Astrocyte (in vitro differentiated cells and primary cell): Measurements from ENCODE around the gene FRYL. TPM values are rescaled to one million over a fixed set of nuclear protein-coding genes. Genes with fewer than 3 reads are reported as not detected.

Experiments
- DNase-seq: peaks from one replicate; pipeline ENCODE4 v3.0.0-alpha.2; 2010; ENCODE audit warnings: low read depth
- FAIRE-seq: peaks from 2 replicates; lab custom pipeline; 2011; peaks lifted over from hg19 to GRCh38; lab: Jason Lieb, UNC
- H2AFZ ChIP-seq: 2 replicates; pipeline ENCODE4 v1.6.0; 2012; ENCODE audit warnings: low read depth, low read length, inconsistent platforms
- H3K27ac ChIP-seq: 2 replicates; pipeline ENCODE4 v1.5.1; 2011; ENCODE audit warnings: low read depth, low read length, inconsistent platforms
- H3K27me3 ChIP-seq: 2 replicates; pipeline ENCODE4 v1.6.0; 2011; ENCODE audit warnings: low read length, inconsistent platforms; ENCODE audit not compliant: insufficient read depth
- H3K36me3 ChIP-seq: 2 replicates; pipeline ENCODE4 v1.5.1; 2011; ENCODE audit warnings: low read length, inconsistent platforms; ENCODE audit not compliant: insufficient read depth
- H3K4me1 ChIP-seq: 2 replicates; pipeline ENCODE4 v1.5.1; 2011; ENCODE audit warnings: low read length, inconsistent platforms; ENCODE audit not compliant: insufficient read depth
- H3K4me2 ChIP-seq: 2 replicates; pipeline ENCODE4 v1.6.0; 2012; ENCODE audit warnings: low read length, inconsistent platforms
- H3K4me3 ChIP-seq: 2 replicates; pipeline ENCODE4 v1.5.1; 2011; ENCODE audit warnings: low read depth, mild to moderate bottlenecking, low read length, inconsistent platforms; ENCODE audit not compliant: insufficient read depth
- H3K79me2 ChIP-seq: 2 replicates; pipeline ENCODE4 v1.6.0; 2012; ENCODE audit warnings: mild to moderate bottlenecking, low read length, inconsistent platforms; ENCODE audit not compliant: insufficient read depth
- H3K9ac ChIP-seq: 2 replicates; pipeline ENCODE4 v1.6.0; 2012; ENCODE audit warnings: mild to moderate bottlenecking, low read length, inconsistent platforms
- H3K9me3 ChIP-seq: 2 replicates; pipeline ENCODE4 v1.5.1; 2012; ENCODE audit warnings: low read depth, mild to moderate bottlenecking, low read length, inconsistent platforms; ENCODE audit not compliant: insufficient read depth
- H4K20me1 ChIP-seq: 2 replicates; pipeline ENCODE4 v1.6.0; 2012; ENCODE audit warnings: low read length, inconsistent platforms; ENCODE audit not compliant: insufficient read depth
- H3K27ac Mint-ChIP-seq: one replicate; pipeline ENCODE4 v1.8.0; 2021; ENCODE audit warnings: mild to moderate bottlenecking, mixed read lengths; ENCODE audit not compliant: unreplicated experiment
- H3K27me3 Mint-ChIP-seq: one replicate; pipeline ENCODE4 v1.8.0; 2021; ENCODE audit warnings: low read depth, mixed read lengths; ENCODE audit not compliant: unreplicated experiment
- H3K36me3 Mint-ChIP-seq: one replicate; pipeline ENCODE4 v1.8.0; 2021; ENCODE audit warnings: low read depth, mixed read lengths; ENCODE audit not compliant: unreplicated experiment
- H3K4me1 Mint-ChIP-seq: one replicate; pipeline ENCODE4 v1.8.0; 2021; ENCODE audit warnings: low read depth, mixed read lengths; ENCODE audit not compliant: unreplicated experiment
- H3K4me3 Mint-ChIP-seq: one replicate; pipeline ENCODE4 v1.8.0; 2021; ENCODE audit warnings: mild to moderate bottlenecking, moderate library complexity, mixed read lengths; ENCODE audit not compliant: unreplicated experiment
- H3K9me3 Mint-ChIP-seq: one replicate; pipeline ENCODE4 v1.8.0; 2021; ENCODE audit warnings: mild to moderate bottlenecking, mixed read lengths; ENCODE audit not compliant: unreplicated experiment
- EZH2 ChIP-seq: IDR thresholded peaks from 2 replicates; pipeline ENCODE4 v1.6.1; 2012; ENCODE audit warnings: mild to moderate bottlenecking, low read length, inconsistent platforms; ENCODE audit not compliant: insufficient read depth
- total RNA-seq: library from RNA; stranded (reverse); gene quantifications from 2 replicates; pipeline ENCODE4 v1.2.1, GENCODE V29; 2021
- TF ChIP-seq, protein P1 (sequence below): IDR thresholded peaks from 2 replicates; pipeline ENCODE4 v1.5.1; 2011; ENCODE audit warnings: low read depth, mild to moderate bottlenecking, inconsistent platforms, low read length, moderate library complexity; ENCODE audit not compliant: insufficient read depth

Gene FRYL
- total RNA-seq, 1 donor from 2014 or later = 70.0 TPM

DNA sequence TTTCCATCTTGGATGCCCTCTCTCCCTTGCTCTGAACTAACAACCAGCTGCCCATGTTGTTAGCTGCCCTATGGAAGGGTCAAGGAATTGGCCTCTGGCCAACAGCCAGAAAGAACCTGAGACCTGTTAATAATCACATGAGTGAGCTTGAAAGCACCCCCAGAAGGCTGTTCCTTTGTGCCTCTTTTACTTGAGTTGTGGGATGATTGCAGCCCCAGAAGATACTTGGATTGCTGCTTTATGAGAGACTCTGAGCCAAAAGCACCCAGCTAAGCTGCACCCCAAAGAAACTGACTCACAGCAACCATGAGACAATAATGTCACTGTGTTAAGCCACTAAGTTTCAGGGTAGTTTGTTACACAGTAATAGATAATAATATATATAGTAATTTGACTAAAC, 73.3 kb downstream of the FRYL start:
- peaks cover 42% of the 10 kb centered on the region for H3K79me2 ChIP-seq
- H3K4me1 ChIP-seq = no peaks in the 10 kb centered on the region
- H2AFZ ChIP-seq = no peak overlapping the region
- Mint-ChIP-seq H3K27me3 (no peaks in the 10 kb centered on the region), H3K36me3 (peaks cover 7% of the 10 kb centered on the region), H3K4me3 (no peak overlapping the region), H3K9me3 (peaks cover 6% of the 10 kb centered on the region), H3K27ac (no peak overlapping the region), H3K4me1 (peaks cover 10% of the 10 kb centered on the region)
- no peaks in the 10 kb centered on the region for H3K9me3 ChIP-seq
- no peak for FAIRE-seq
- H3K9ac ChIP-seq = no peak overlapping the region
- peaks cover 2% of the 10 kb centered on the region for H3K36me3 ChIP-seq
- H3K4me2 ChIP-seq = no peak overlapping the region
- no peak for DNase-seq
- H3K27ac ChIP-seq = no peak overlapping the region
- H3K27me3 ChIP-seq = no peaks in the 10 kb centered on the region
- peaks cover 4% of the 10 kb centered on the region for H4K20me1 ChIP-seq
- no peak overlapping the region for H3K4me3 ChIP-seq
- no peak for TF ChIP-seq EZH2
- TF ChIP-seq, protein P1, sequence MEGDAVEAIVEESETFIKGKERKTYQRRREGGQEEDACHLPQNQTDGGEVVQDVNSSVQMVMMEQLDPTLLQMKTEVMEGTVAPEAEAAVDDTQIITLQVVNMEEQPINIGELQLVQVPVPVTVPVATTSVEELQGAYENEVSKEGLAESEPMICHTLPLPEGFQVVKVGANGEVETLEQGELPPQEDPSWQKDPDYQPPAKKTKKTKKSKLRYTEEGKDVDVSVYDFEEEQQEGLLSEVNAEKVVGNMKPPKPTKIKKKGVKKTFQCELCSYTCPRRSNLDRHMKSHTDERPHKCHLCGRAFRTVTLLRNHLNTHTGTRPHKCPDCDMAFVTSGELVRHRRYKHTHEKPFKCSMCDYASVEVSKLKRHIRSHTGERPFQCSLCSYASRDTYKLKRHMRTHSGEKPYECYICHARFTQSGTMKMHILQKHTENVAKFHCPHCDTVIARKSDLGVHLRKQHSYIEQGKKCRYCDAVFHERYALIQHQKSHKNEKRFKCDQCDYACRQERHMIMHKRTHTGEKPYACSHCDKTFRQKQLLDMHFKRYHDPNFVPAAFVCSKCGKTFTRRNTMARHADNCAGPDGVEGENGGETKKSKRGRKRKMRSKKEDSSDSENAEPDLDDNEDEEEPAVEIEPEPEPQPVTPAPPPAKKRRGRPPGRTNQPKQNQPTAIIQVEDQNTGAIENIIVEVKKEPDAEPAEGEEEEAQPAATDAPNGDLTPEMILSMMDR = no peak

DNA sequence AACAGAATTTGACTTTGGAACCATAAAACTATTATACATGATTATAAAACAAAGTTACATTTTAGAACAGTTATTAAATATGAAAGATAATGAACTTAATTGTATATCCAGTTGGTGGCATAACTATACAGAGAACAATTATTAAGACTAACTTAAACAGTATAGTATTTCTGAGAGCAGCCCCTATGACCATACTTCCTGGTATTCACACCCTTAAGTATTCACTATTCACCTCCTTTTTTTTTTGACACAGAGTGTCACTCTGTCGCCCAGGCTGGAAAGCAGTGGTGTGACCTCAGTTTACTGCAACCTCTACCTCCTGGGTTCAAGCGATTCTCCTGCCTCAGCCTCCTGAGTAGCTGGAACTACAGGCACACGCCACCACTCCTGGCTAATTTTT, 74.5 kb downstream of the FRYL start:
- Histone ChIP-seq H3K4me2 (no peak overlapping the region), H3K36me3 (peaks cover 2% of the 10 kb centered on the region), H3K9ac (no peak overlapping the region), H2AFZ (no peak overlapping the region), H3K4me3 (no peak overlapping the region), H3K27ac (no peak overlapping the region), H4K20me1 (peaks cover 1% of the 10 kb centered on the region), H3K27me3 (no peaks in the 10 kb centered on the region), H3K4me1 (no peaks in the 10 kb centered on the region), H3K9me3 (no peaks in the 10 kb centered on the region), H3K79me2 (peaks cover 50% of the 10 kb centered on the region)
- no peaks in the 10 kb centered on the region for H3K27me3 Mint-ChIP-seq
- DNase-seq = no peak
- H3K9me3 Mint-ChIP-seq = peaks cover 1% of the 10 kb centered on the region
- H3K4me3 Mint-ChIP-seq = no peak overlapping the region
- peaks cover 17% of the 10 kb centered on the region for H3K4me1 Mint-ChIP-seq
- no peak overlapping the region for H3K27ac Mint-ChIP-seq
- peaks cover 7% of the 10 kb centered on the region for H3K36me3 Mint-ChIP-seq
- no peak for FAIRE-seq
- TF ChIP-seq, protein P1 = no peak
- TF ChIP-seq EZH2 = no peak

DNA sequence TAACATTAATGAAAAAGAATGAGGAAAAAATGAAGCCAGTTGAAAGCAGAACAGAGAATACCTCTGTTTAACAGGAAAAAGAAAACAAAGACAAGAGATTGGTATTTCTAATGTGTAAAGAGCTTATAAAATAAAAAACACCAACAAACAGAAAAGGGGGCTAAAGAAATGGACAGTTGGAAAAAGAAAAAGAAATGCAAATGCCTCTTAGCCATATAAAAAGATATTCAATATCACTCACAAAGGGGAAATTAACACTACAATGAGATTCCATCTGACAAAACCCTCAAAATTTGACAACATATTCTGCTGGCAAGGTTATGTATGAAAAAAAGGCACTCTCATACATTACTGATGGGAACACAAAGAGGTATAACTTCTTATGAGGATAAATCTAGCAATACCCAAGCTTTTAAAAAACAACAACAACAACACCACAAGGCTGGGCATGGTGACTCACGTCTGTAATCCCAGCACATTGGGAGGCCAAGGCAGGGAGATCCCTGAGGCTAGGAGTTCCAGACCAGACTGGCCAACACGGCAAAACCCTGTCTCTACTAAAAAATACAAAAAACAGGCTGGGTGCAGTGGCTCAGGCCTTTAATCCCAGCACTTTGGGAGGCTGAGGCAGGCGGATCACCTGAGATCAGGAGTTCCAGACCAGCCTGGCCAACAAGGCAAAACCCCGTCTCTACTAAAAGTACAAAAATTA, 75.8 kb downstream of the FRYL start:
- Mint-ChIP-seq H3K36me3 (peaks cover 3% of the 10 kb centered on the region), H3K27me3 (no peaks in the 10 kb centered on the region), H3K4me1 (peaks cover 22% of the 10 kb centered on the region), H3K4me3 (no peak overlapping the region), H3K27ac (no peak overlapping the region), H3K9me3 (no peaks in the 10 kb centered on the region)
- H3K9me3 ChIP-seq = no peaks in the 10 kb centered on the region
- H3K4me2 ChIP-seq = no peak overlapping the region
- H3K27me3 ChIP-seq = no peaks in the 10 kb centered on the region
- peaks cover 2% of the 10 kb centered on the region for H3K36me3 ChIP-seq
- H4K20me1 ChIP-seq = no peaks in the 10 kb centered on the region
- H3K4me3 ChIP-seq = no peak overlapping the region
- H3K4me1 ChIP-seq = peaks cover 5% of the 10 kb centered on the region
- FAIRE-seq = no peak
- H3K9ac ChIP-seq = no peak overlapping the region
- no peak for DNase-seq
- TF ChIP-seq, protein P1 = no peak
- TF ChIP-seq EZH2 = no peak
- no peak overlapping the region for H3K27ac ChIP-seq
- peaks cover 48% of the 10 kb centered on the region for H3K79me2 ChIP-seq
- H2AFZ ChIP-seq = no peak overlapping the region
